ELF-1 (cell line): ENCODE measurements around the gene ARHGEF28.

Source experiments
- DNase-seq: peaks from one replicate; pipeline ENCODE4 v3.0.0-alpha.2; 2016; ENCODE audit warnings: low read depth, low spot score

ARHGEF28 gene

DNA sequence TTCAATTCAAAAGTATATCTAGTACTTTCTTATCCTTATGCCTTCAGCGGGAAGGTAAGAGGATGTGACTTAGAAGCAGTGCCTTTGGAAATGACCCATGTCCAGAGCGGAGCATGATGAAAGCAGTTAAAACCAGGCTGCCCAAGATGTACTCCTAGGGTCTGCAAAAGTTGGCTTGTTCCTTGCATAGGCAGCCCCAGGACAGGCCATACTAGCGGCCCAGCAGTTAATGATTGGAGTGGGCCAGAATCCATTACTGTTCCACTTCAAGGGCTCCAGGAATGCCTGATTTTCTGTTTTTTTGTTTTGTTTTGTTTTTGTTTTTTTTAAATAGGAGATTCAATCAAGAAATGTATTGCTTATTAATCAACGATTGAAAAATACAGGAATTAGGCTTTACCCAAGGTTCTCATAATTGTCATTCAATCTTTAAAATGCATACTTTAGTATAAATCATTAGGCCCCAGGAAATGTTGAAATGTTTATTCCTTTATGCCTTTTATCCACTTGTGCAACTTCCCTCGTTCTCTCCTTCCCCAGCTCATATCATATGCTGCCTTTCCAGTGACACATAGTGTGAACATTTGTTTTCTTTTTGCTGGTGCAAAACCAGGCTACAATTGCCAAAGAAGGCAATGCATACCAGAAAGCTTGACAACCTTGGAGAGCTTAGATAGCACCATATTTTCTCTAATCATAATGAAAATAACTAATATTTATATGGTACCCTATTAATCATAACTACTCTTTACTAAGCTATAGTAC, 190.8 kb downstream of the ARHGEF28 start:
- no peak for DNase-seq

DNA sequence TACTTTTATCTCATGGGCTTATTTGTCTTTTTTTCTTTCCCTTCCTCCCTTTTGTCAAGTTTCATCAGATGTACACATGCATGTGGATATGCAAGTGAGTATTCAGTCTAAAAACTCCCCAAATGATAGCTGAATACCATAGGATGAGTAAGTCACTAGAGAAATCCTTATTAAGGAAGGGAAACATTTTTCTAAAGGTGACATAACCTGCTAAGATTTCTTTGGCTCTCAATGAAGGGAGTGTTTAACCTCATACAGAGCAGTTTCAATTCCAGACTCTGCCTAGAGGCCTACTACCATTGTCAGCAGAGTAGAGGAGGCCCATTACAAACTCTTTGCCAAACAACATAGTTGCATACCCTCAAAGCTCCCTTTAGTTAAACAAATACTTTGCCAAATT, 192.4 kb downstream of the ARHGEF28 start:
- DNase-seq: no peak

- no peak for DNase-seq
Observed at GRCh38 chr5:73820326-73820725, 194.3 kb downstream of the ARHGEF28 start.

DNA sequence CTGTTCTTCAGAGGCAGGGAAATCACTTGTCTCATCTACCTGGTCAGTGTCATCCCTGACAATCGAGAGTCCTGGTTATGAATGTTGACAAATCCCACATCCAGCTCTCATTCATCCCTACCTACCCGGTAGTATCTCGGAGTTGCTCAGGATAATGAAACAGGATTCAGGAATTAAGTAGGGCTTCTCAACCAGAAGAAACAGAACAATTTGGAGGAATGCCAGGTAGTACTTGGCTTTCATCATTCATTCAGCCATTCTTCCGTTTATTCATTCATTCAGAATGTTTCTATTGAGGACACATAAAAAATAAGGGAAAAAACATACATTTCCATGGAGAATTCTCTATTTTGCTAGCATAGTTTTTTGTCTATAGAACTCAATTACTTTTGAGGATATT, 195.0 kb downstream of the ARHGEF28 start:
- no peak for DNase-seq

DNA sequence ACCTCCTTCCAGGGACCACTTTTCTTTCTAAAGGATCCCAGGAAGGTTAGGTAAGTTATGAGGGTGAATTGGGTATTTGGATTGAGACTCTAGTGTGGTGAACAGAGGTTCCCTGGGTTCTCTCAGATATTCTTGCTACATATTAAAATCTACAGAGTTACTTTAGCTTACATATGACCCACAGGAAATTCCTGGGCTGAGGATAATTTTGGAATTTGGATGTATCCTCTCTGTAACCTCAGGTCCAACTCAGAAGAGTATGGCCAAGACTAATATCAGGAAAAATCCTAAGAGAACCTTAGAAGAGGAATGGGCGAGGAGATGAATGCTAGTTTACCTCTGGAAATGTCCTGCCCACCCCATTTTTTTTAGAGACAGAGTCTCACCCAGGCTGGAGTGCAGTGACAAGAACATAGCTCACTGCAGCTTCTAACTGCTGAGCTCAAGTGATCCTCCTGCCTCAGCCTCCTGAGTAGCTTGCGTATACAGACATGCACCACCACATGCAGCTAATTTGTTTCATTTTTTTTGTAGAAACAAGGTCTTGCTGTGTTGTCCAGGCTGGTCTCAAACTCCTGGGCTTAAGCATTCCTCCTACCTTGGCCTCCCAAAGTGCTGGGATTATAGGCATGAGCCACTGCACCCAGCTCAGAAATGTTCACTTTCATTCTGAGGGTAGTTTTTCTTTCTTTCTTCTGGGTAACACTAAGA, 196.4 kb downstream of the ARHGEF28 start:
- no peak for DNase-seq

- DNase-seq: no peak
Observed at GRCh38 chr5:73822989-73823339, 197.0 kb downstream of the ARHGEF28 start.

GRCh38 chr5:73823508-73823925, 197.5 kb downstream of the ARHGEF28 start:
- DNase-seq: no peak

DNA sequence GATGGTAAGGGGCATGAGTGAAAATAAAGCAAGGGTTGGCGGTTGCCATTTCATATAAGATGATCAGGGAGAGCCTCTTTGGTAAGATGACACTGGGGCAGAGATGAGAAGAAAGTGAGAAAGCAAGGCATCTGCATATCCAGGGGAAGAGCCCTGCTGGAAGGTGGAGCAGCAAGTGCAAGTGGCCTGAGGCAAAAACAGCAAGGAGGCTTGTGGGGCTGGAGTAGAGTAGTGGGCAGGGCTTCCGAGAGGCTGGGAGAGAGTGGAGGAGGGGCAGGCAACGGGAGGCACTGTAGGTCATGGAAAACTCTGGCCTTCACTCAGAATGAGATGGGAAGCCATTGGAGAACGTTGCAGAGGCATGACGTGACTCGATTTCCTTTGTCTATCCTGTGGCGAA, 199.2 kb downstream of the ARHGEF28 start:
- peak; percentile 87 for DNase-seq

- DNase-seq: no peak
Observed at GRCh38 chr5:73825736-73826135, 199.7 kb downstream of the ARHGEF28 start.

DNA sequence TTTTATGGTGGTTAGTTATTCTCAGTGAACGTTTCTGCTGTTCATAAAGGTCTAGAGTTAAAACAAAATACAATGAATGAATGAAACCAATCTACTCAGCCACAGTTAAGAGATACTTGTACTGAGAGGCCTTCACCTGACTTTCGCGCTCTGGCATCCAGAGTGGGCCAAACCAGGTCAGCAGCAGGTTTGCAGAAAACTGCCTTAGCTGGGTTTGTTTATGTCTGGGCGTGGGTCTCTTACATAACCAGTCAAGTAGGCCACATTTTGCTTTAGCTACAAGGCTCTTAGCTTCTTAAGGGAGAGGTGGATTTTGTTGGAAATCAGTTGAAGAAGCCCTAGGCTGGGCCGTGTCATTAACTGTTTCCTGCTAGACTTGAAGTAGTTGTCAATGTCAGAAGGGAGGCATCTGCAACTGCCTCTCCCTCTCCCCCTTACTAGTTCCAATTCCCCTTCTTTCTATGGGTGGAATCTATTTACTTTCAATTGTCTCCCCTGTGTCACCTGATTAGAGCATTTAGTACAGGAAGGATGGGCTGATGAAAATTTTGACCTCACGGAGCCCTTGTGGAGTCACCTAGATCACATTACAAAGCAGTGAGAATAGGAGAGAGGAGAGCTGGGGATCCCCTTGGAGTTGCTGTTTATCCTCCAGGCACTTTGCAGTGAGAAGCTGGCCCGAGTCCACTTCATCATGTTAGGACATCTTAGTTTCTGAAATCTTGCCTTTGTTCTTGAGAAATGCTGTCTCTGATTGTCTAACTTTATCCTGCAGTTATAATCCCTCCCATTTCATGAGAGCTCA, 200.5 kb downstream of the ARHGEF28 start:
- DNase-seq: peak; percentile 37

- DNase-seq: no peak
Observed at GRCh38 chr5:73827106-73827450, 201.1 kb downstream of the ARHGEF28 start.

GRCh38 chr5:73828465-73828864, 202.5 kb downstream of the ARHGEF28 start:
- DNase-seq: no peak

DNA sequence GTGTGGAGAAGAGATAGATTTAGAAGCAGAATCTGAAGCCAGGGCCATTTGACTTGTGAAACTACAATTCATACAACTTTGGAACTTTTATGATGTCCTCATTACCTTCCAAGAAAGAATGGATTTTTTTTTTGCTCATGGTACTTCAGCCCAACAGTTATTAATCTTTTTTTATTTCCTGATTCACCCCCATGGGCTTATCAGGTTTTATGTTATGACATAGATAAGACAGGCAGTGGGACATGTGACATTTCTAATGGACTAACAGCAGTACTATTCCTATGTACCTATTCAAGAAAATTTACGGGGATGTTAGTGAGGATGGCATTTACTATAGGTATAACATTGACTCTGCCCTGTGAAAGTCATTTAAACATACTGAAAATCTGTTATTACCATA, 204.7 kb downstream of the ARHGEF28 start:
- DNase-seq: no peak

GRCh38 chr5:73831066-73831465, 205.1 kb downstream of the ARHGEF28 start:
- DNase-seq: no peak

- no peak for DNase-seq
Observed at GRCh38 chr5:73834693-73835092, 208.7 kb downstream of the ARHGEF28 start.

DNA sequence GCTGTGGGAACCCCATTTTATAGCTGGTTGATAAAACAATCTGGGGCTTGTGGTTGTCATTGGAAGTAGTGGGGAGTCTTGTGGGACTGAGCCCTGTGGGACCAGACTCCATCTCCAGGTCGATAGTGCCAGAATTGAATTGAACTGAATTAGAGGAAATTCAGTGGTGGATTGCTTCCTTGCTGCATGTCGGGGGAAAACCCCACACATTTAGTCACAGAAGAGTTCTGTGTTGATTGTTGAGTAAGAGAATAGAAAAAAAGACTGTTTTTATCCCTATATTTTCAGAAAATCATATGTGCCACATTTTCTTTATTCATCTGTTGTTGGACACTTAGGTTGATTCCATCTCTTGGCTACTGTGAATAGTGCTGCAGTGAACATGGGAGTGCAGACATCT, 209.7 kb downstream of the ARHGEF28 start:
- no peak for DNase-seq

GRCh38 chr5:73836607-73837006, 210.6 kb downstream of the ARHGEF28 start:
- DNase-seq: no peak

DNA sequence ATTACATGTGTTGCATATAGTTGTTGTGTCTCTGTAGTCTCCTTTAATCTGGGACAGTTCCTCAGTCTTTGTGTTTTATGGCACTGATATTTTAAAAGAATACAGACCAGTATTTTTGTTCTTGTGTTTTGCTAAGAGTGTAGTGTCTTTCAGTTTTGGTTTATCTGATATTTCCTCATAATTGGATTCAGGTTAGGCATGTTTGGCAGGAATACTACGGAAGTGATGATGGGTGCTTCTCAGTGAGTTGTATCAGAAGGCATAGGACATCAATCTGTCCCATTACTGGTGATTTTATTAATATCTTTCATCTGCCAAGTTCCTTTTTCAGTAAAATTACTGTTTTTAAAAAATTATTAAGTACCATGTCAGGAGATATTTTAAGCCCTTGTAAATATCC, 212.9 kb downstream of the ARHGEF28 start:
- DNase-seq: no peak

GRCh38 chr5:73841641-73842040, 215.6 kb downstream of the ARHGEF28 start:
- DNase-seq: no peak

- DNase-seq: no peak
Observed at GRCh38 chr5:73844165-73844564, 218.2 kb downstream of the ARHGEF28 start.

- no peak for DNase-seq
Observed at GRCh38 chr5:73851471-73852181, 225.6 kb downstream of the ARHGEF28 start.

DNA sequence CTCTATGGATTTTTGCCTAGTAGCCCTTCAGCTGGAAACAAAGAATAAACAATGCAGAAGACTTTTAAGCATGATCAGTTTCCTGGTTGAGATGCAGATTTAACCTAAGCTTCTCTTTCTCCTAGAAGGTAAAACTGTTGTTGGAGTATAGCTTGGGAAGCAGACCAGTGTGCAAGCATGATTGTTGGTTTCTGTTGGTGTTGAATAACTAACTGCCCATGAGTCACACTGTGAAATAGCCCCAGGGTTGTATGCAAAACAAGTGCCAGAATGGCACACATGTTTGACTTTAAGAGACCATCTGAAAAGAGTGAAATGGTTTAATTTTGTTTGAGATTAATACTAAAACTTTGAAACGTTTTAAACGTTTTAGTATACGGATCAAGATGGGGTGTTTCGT, 227.1 kb downstream of the ARHGEF28 start:
- peak; percentile 18 for DNase-seq
